GM12878 (cell line): ENCODE results near the gene INTS14. TPM values are rescaled to one million over a fixed set of nuclear protein-coding genes. Genes with fewer than 3 reads are reported as not detected.

Source experiments
- BHLHE40 ChIP-seq, 2 experiments: fragments of 450-650 bp in 1 of 2; IDR thresholded peaks; 2 replicates each; pipeline ENCODE4 v1.6.1; 2011 to 2017; ENCODE audit warnings: low read depth in 2 of 2, borderline replicate concordance in 1 of 2, improper control_type of control experiment in 1 of 2, low read length in 1 of 2, mild to moderate bottlenecking in 1 of 2
- BMI1 ChIP-seq: fragments of 450-650 bp; IDR thresholded peaks from 2 replicates; pipeline ENCODE4 v1.6.1; 2016; ENCODE audit warnings: mild to moderate bottlenecking, moderate library complexity, borderline replicate concordance
- CBFB ChIP-seq: IDR thresholded peaks from 2 replicates; pipeline ENCODE4 v1.6.1; 2016; ENCODE audit warnings: antibody characterized with exemption, low read depth
- CREM ChIP-seq: IDR thresholded peaks from 2 replicates; pipeline ENCODE4 v1.6.1; 2014; ENCODE audit warnings: antibody characterized with exemption, low read depth
- FOXM1 ChIP-seq: IDR thresholded peaks from 2 replicates; pipeline ENCODE4 v1.6.1; 2012; ENCODE audit warnings: low read depth, mild to moderate bottlenecking, inconsistent platforms, low read length, moderate library complexity
- IKZF1 ChIP-seq: fragments of 450-650 bp; conservative IDR thresholded peaks from 2 replicates; pipeline ENCODE4 v1.6.1; 2017; ENCODE audit warnings: antibody characterized with exemption, mild to moderate bottlenecking
- KLF5 ChIP-seq: fragments of 450-650 bp; IDR thresholded peaks from 2 replicates; pipeline ENCODE4 v1.6.1; 2014; ENCODE audit warnings: mild to moderate bottlenecking; ENCODE audit not compliant: partially characterized antibody
- MEF2B ChIP-seq: fragments of 450-650 bp; IDR thresholded peaks from 2 replicates; pipeline ENCODE4 v1.6.1; 2018; ENCODE audit warnings: mild to moderate bottlenecking, moderate library complexity; ENCODE audit not compliant: partially characterized antibody, poor library complexity, severe bottlenecking
- NFYA ChIP-seq: IDR thresholded peaks from 2 replicates; pipeline ENCODE4 v1.6.1; 2011; ENCODE audit warnings: low read depth, mild to moderate bottlenecking, low read length, improper control_type of control experiment, borderline replicate concordance
- NR2C2 ChIP-seq: IDR thresholded peaks from 2 replicates; pipeline ENCODE4 v1.6.1; 2011; ENCODE audit warnings: borderline replicate concordance, low read depth; ENCODE audit not compliant: control insufficient read depth, insufficient read length
- NR2F1 ChIP-seq: fragments of 450-650 bp; conservative IDR thresholded peaks from 2 replicates; pipeline ENCODE4 v1.6.1; 2017; ENCODE audit warnings: mild to moderate bottlenecking
- PAX5 ChIP-seq: IDR thresholded peaks from 2 replicates; pipeline ENCODE4 v1.6.1; 2011; ENCODE audit warnings: low read depth, low read length, borderline replicate concordance
- POLR2AphosphoS2 ChIP-seq: IDR thresholded peaks from 2 replicates; pipeline ENCODE4 v1.6.1; 2011; ENCODE audit warnings: low read depth, mild to moderate bottlenecking, low read length, improper control_type of control experiment, moderate library complexity
- RELA ChIP-seq: fragments of 450-650 bp; IDR thresholded peaks from 2 replicates; pipeline ENCODE4 v1.8.0; 2014; ENCODE audit warnings: borderline replicate concordance; ENCODE audit not compliant: partially characterized antibody
- SIN3A ChIP-seq: IDR thresholded peaks from 2 replicates; pipeline ENCODE4 v1.6.1; 2012; ENCODE audit warnings: low read depth, low read length, improper control_type of control experiment
- SMARCA5 ChIP-seq: fragments of 450-650 bp; IDR thresholded peaks from 2 replicates; pipeline ENCODE4 v1.6.1; 2017; ENCODE audit warnings: mild to moderate bottlenecking
- SP1 ChIP-seq: IDR thresholded peaks from one replicate; pipeline ENCODE4 v1.6.1; 2011; ENCODE audit warnings: low read depth, low read length
- STAT1 ChIP-seq: fragments of 450-650 bp; conservative IDR thresholded peaks from 2 replicates; pipeline ENCODE4 v1.6.1; 2014; ENCODE audit warnings: antibody characterized with exemption, mild to moderate bottlenecking
- STAT3 ChIP-seq: IDR thresholded peaks from 2 replicates; pipeline ENCODE4 v1.6.1; 2011; ENCODE audit warnings: low read depth, low read length, improper control_type of control experiment
- ZNF384 ChIP-seq: IDR thresholded peaks from 2 replicates; pipeline ENCODE4 v1.6.1; 2012; ENCODE audit warnings: low read depth, mild to moderate bottlenecking, low read length, improper control_type of control experiment, borderline replicate concordance
- polyA plus RNA-seq, 11 experiments: library from polyadenylated mRNA; depleted of rRNA in 4 of 11; unstranded in 6 of 11; stranded (reverse) in 5 of 11; fragments of >200 nt; fragmentation: Nextera tagmentation in 4 of 11; fragmentation: Illumina TruSeq in 1 of 11; extraction: Ambion mirVana in 4 of 11; extraction: Trizol in 1 of 11; gene quantifications; 1 replicate in 1 of 11; 2 replicates in 10 of 11; pipeline versions ENCODE4 v1.2.1 to v1.2.3, GENCODE V29; 2011 to 2016; ENCODE audit warnings: inconsistent platforms in 2 of 11, missing spikeins in 2 of 11, low read depth in 1 of 11
- total RNA-seq, 4 experiments: library from RNA; depleted of rRNA in 3 of 4; stranded (reverse); fragments of >200 nt in 3 of 4; fragmentation: Illumina TruSeq in 1 of 4; extraction: Trizol in 1 of 4; gene quantifications; 2 replicates each; pipeline versions ENCODE4 v1.2.1 to v1.2.3, GENCODE V29; 2013 to 2021
- TF ChIP-seq, protein P1 (sequence below): IDR thresholded peaks from 2 replicates; pipeline ENCODE4 v1.6.1; 2012; ENCODE audit warnings: low read depth, low read length, improper control_type of control experiment
- TF ChIP-seq, protein P2 (sequence below): fragments of 450-650 bp; formaldehyde crosslinking; IDR thresholded peaks from 2 replicates; pipeline ENCODE4 v1.4.0; 2022; ENCODE audit warnings: mild to moderate bottlenecking, moderate library complexity
- TF ChIP-seq, protein P3 (sequence below): fragments of 450-650 bp; formaldehyde crosslinking; IDR thresholded peaks from 2 replicates; pipeline ENCODE4 v1.4.0; 2020; ENCODE audit warnings: mild to moderate bottlenecking, moderate library complexity

Gene INTS14
- total and polyA plus RNA-seq, 10 of the 15 experiments (the other 5 are each of a cell fraction or from before 2014, with no cell fraction given): 36.8 to 76.9 (median 47.7) TPM

DNA sequence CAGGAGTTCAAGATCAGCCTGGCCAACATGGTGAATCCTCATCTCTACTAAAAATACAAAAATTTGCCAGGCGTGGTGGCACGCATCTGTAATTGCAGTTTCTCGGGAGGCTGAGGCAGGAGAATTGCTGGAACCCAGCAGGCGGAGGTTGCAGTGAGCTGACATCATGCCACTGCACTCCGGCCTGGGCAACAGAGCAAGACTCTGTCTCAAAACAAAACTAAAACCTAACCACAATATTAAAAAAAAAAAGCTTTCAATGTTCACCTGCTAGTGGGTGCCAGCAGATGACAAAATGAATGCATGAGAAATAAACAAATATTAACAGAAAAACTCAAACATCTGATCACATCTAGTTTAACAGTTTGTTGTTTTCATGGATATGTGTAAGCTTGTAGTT lies 19.8 kb upstream of the INTS14 start (continued):
- TF ChIP-seq, protein P1, sequence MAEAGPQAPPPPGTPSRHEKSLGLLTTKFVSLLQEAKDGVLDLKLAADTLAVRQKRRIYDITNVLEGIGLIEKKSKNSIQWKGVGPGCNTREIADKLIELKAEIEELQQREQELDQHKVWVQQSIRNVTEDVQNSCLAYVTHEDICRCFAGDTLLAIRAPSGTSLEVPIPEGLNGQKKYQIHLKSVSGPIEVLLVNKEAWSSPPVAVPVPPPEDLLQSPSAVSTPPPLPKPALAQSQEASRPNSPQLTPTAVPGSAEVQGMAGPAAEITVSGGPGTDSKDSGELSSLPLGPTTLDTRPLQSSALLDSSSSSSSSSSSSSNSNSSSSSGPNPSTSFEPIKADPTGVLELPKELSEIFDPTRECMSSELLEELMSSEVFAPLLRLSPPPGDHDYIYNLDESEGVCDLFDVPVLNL: no peak
- TF ChIP-seq SIN3A (no peak), MEF2B (no peak), SP1 (no peak), FOXM1 (peak; percentile 51; the same call in 1 of the 2 replicates), RELA (no peak), NR2F1 (0 out of 2 replicates have a peak, but pooled peaks have one; percentile 30), STAT3 (0 out of 2 replicates have a peak, but pooled peaks have one; percentile 24), BMI1 (0 out of 2 replicates have a peak, but pooled peaks have one; percentile 38), KLF5 (no peak), NFYA (no peak), NR2C2 (no peak), SMARCA5 (peak; percentile 82; the same call in 1 of the 2 replicates), PAX5 (peak; percentile 49; the same call in 1 of the 2 replicates), STAT1 (no peak), BHLHE40 (IDR thresholded peaks at IDR 0.05; ENCODE audit: borderline replicate concordance in 1 of 2, low read depth in 2 of 2, low read length in 1 of 2) (peak in 1 of 2 experiments; percentile 18; a peak in 1 of 4 replicates), ZNF384 (peak; percentile 69), IKZF1 (peak; percentile 15; the same call in 1 of the 2 replicates), CBFB (peak; percentile 47; the same call in 1 of the 2 replicates), CREM (peak; percentile 49; the same call in 1 of the 2 replicates), POLR2AphosphoS2 (no peak)
- TF ChIP-seq, protein P2, sequence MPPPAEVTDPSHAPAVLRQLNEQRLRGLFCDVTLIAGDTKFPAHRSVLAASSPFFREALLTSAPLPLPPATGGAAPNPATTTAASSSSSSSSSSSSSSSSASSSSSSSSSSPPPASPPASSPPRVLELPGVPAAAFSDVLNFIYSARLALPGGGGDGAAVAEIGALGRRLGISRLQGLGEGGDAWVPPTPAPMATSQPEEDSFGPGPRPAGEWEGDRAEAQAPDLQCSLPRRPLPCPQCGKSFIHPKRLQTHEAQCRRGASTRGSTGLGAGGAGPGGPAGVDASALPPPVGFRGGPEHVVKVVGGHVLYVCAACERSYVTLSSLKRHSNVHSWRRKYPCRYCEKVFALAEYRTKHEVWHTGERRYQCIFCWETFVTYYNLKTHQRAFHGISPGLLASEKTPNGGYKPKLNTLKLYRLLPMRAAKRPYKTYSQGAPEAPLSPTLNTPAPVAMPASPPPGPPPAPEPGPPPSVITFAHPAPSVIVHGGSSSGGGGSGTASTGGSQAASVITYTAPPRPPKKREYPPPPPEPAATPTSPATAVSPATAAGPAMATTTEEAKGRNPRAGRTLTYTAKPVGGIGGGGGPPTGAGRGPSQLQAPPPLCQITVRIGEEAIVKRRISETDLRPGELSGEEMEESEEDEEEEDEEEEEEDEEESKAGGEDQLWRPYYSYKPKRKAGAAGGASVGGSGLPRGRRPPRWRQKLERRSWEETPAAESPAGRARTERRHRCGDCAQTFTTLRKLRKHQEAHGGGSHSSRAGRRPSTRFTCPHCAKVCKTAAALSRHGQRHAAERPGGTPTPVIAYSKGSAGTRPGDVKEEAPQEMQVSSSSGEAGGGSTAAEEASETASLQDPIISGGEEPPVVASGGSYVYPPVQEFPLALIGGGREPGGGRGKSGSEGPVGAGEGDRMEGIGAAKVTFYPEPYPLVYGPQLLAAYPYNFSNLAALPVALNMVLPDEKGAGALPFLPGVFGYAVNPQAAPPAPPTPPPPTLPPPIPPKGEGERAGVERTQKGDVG: no peak
- TF ChIP-seq, protein P3, sequence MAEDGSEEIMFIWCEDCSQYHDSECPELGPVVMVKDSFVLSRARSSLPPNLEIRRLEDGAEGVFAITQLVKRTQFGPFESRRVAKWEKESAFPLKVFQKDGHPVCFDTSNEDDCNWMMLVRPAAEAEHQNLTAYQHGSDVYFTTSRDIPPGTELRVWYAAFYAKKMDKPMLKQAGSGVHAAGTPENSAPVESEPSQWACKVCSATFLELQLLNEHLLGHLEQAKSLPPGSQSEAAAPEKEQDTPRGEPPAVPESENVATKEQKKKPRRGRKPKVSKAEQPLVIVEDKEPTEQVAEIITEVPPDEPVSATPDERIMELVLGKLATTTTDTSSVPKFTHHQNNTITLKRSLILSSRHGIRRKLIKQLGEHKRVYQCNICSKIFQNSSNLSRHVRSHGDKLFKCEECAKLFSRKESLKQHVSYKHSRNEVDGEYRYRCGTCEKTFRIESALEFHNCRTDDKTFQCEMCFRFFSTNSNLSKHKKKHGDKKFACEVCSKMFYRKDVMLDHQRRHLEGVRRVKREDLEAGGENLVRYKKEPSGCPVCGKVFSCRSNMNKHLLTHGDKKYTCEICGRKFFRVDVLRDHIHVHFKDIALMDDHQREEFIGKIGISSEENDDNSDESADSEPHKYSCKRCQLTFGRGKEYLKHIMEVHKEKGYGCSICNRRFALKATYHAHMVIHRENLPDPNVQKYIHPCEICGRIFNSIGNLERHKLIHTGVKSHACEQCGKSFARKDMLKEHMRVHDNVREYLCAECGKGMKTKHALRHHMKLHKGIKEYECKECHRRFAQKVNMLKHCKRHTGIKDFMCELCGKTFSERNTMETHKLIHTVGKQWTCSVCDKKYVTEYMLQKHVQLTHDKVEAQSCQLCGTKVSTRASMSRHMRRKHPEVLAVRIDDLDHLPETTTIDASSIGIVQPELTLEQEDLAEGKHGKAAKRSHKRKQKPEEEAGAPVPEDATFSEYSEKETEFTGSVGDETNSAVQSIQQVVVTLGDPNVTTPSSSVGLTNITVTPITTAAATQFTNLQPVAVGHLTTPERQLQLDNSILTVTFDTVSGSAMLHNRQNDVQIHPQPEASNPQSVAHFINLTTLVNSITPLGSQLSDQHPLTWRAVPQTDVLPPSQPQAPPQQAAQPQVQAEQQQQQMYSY (CRISPR knock-in tag): no peak
